SK-N-SH (cell line): Measurements from ENCODE around the gene MIGA2. TPM values are rescaled to one million over a fixed set of nuclear protein-coding genes. Genes with fewer than 3 reads are reported as not detected.
A peak's percentile ranks its signal among the peaks of the same experiment; 100 is the strongest.

ENCODE experiments used
- CTCF ChIA-PET: fragments of 300-600, 350-600 bp; formaldehyde crosslinking; extraction: SDS; loops from one replicate; lab custom pipeline; 2021; lab: Yijun Ruan, JAX
- POLR2A ChIA-PET: fragments of 350-600 bp; sonication (Branson Sonifier 250); formaldehyde crosslinking; extraction: SDS; loops from one replicate; lab custom pipeline; 2020; ENCODE audit warnings: antibody characterized with exemption, inconsistent platforms; lab: Yijun Ruan, JAX
- DNase-seq: peaks from one replicate; pipeline ENCODE4 v3.0.0; 2012
- H2AFZ ChIP-seq: fragments of 200-600 bp; sonication (generic); 2 replicates; pipeline ENCODE4 v1.8.1; 2016; ENCODE audit warnings: antibody characterized with exemption, mild to moderate bottlenecking, low read depth
- H3F3A ChIP-seq: fragments of 200-600 bp; sonication (generic); replicated peaks from 2 replicates; pipeline ENCODE3; 2016; ENCODE audit warnings: antibody characterized with exemption, mild to moderate bottlenecking; ENCODE audit not compliant: insufficient read depth
- H3K27ac ChIP-seq, 2 experiments: fragments of 200-500 bp in 1 of 2; fragments of 200-600 bp in 1 of 2; sonication (Bioruptor generic) in 1 of 2; sonication (generic), shearing (Covaris generic) in 1 of 2; 2 replicates each; pipeline versions ENCODE4 v1.5.1 to v1.6.1; 2014 to 2016; ENCODE audit warnings: low read depth in 2 of 2, inconsistent platforms in 1 of 2, low read length in 1 of 2, mild to moderate bottlenecking in 1 of 2, mixed read lengths in 1 of 2
- H3K27me3 ChIP-seq: fragments of 200-600 bp; sonication (generic), shearing (Covaris generic); 2 replicates; pipeline ENCODE4 v1.6.1; 2016; ENCODE audit warnings: mixed run types; ENCODE audit not compliant: insufficient read depth
- H3K36me3 ChIP-seq, 2 experiments: fragments of 200-500 bp in 1 of 2; fragments of 200-600 bp in 1 of 2; sonication (Bioruptor generic) in 1 of 2; sonication (generic) in 1 of 2; replicated peaks in 1 of 2; 2 replicates each; pipeline versions ENCODE3 to v1.5.1; 2014 to 2016; ENCODE audit warnings: low read length in 1 of 2, mild to moderate bottlenecking in 1 of 2; ENCODE audit not compliant: insufficient read depth in 2 of 2, control insufficient read depth in 1 of 2
- H3K4me1 ChIP-seq, 2 experiments: fragments of 200-500 bp in 1 of 2; fragments of 200-600 bp in 1 of 2; sonication (Bioruptor generic) in 1 of 2; sonication (generic), shearing (Covaris generic) in 1 of 2; 2 replicates each; pipeline versions ENCODE4 v1.5.1 to v1.6.1; 2014 to 2016; ENCODE audit warnings: low read depth in 1 of 2, low read length in 1 of 2, mixed run types in 1 of 2; ENCODE audit not compliant: insufficient read depth in 2 of 2, control insufficient read depth in 1 of 2
- H3K4me2 ChIP-seq: fragments of 200-600 bp; sonication (generic), shearing (Covaris generic); 2 replicates; pipeline ENCODE4 v1.6.1; 2017; ENCODE audit warnings: mixed run types
- H3K4me3 ChIP-seq, 2 experiments: fragments of 200-500 bp in 1 of 2; fragments of 200-600 bp in 1 of 2; sonication (Bioruptor generic) in 1 of 2; sonication (generic), shearing (Covaris generic) in 1 of 2; 2 replicates each; pipeline versions ENCODE4 v1.5.1 to v1.8.1; 2014 to 2016; ENCODE audit warnings: low read depth in 2 of 2, inconsistent platforms in 1 of 2, low read length in 1 of 2, mild to moderate bottlenecking in 1 of 2, mixed read lengths in 1 of 2, moderate library complexity in 1 of 2
- H3K79me2 ChIP-seq: fragments of 200-600 bp; sonication (generic); 2 replicates; pipeline ENCODE4 v1.8.1; 2017; ENCODE audit warnings: mild to moderate bottlenecking; ENCODE audit not compliant: insufficient read depth
- H3K9ac ChIP-seq: fragments of 200-600 bp; sonication (generic); 2 replicates; pipeline ENCODE4 v1.6.1; 2017; ENCODE audit warnings: mixed run types
- H3K9me2 ChIP-seq: fragments of 200-600 bp; sonication (generic); 2 replicates; pipeline ENCODE4 v1.6.1; 2017; ENCODE audit warnings: mixed run types
- H3K9me3 ChIP-seq: fragments of 200-600 bp; sonication (generic); 2 replicates; pipeline ENCODE4 v1.6.1; 2017; ENCODE audit warnings: mixed run types, mild to moderate bottlenecking, moderate library complexity
- H4K20me1 ChIP-seq: fragments of 200-600 bp; sonication (generic); 2 replicates; pipeline ENCODE4 v1.6.1; 2017; ENCODE audit warnings: mild to moderate bottlenecking, mixed run types; ENCODE audit not compliant: insufficient read depth
- FOSL2 ChIP-seq: IDR thresholded peaks from 2 replicates; pipeline ENCODE4 v1.4.0; 2012; ENCODE audit warnings: low read depth, mild to moderate bottlenecking, moderate library complexity, borderline replicate concordance
- FOXM1 ChIP-seq: IDR thresholded peaks from 2 replicates; pipeline ENCODE4 v1.4.0; 2012; ENCODE audit warnings: low read depth, mild to moderate bottlenecking
- NRF1 ChIP-seq: IDR thresholded peaks from 2 replicates; pipeline ENCODE4 v1.6.1; 2012; ENCODE audit warnings: low read depth, mild to moderate bottlenecking, low read length
- POLR2AphosphoS5 ChIP-seq: IDR thresholded peaks from 2 replicates; pipeline ENCODE4 v1.6.1; 2012; ENCODE audit warnings: low read depth, low read length
- RCOR1 ChIP-seq: fragments of 150-350 bp; IDR thresholded peaks from 2 replicates; pipeline ENCODE4 v1.6.1; 2017; ENCODE audit warnings: antibody characterized with exemption, low read length
- SMC3 ChIP-seq: IDR thresholded peaks from 2 replicates; pipeline ENCODE4 v1.6.1; 2012; ENCODE audit warnings: low read depth, low read length, improper control_type of control experiment
- TEAD4 ChIP-seq: IDR thresholded peaks from 2 replicates; pipeline ENCODE4 v1.4.0; 2012; ENCODE audit warnings: mild to moderate bottlenecking, borderline replicate concordance; ENCODE audit not compliant: insufficient read depth
- WGBS: methylation state at CpG from one replicate; pipeline ENCODE4 v1.1.6; 2017; ENCODE audit warnings: low lambda C conversion rate; 5-methylcytosine and 5-hydroxymethylcytosine counted together
- polyA plus RNA-seq, 3 experiments: library from polyadenylated mRNA; depleted of rRNA; stranded (reverse); fragments of >200 nt; gene quantifications; 2 replicates each; pipeline ENCODE4 v1.2.3, GENCODE V29; 2012
- TF ChIP-seq, protein P1 (sequence below): fragments of 150-350 bp; IDR thresholded peaks from 2 replicates; pipeline ENCODE4 v1.6.1; 2017; ENCODE audit warnings: antibody characterized with exemption, low read length, low read depth, borderline replicate concordance
- TF ChIP-seq, protein P2 (sequence below): IDR thresholded peaks from 2 replicates; pipeline ENCODE4 v1.4.0; 2012; ENCODE audit warnings: low read depth, borderline replicate concordance

The MIGA2 gene
- polyA plus RNA-seq, 1 of the 3 experiments (the other 2 are of a cell fraction): 21.2 TPM

- H3K9ac ChIP-seq: peak overlapping the region; percentile 81
- H3K4me3 ChIP-seq: peak overlapping the region; percentile 83 to 99
- no peaks in the 10 kb centered on the region for H3F3A ChIP-seq
- peak; percentile 94 for TF ChIP-seq NRF1
- no peak for TF ChIP-seq POLR2AphosphoS5
- TF ChIP-seq RCOR1: no peak
- peaks cover 9 to 21% of the 10 kb centered on the region in 2 experiments; a peak in 2 of 4 replicates for H3K4me1 ChIP-seq
- POLR2A ChIA-PET: interaction anchor here (1.3 to 1.6 kb wide), 2 partner anchors 14 kb away, joined by 6 to 8 read pairs; no protein-coding TSS in a partner anchor
- H3K27me3 ChIP-seq: no peaks in the 10 kb centered on the region
- H3K27ac ChIP-seq: peak overlapping the region; percentile 55 to 86
- H3K4me2 ChIP-seq: peak overlapping the region; percentile 99
- 6% methylated on average over 4 of the region's 30 CpGs for WGBS
- no peaks in the 10 kb centered on the region for H3K9me2 ChIP-seq
- DNase-seq: peak; percentile 97
- peak overlapping the region; percentile 95 for H2AFZ ChIP-seq
- CTCF ChIA-PET: interaction anchor here (1.2 kb wide), 1 partner anchor 74 kb away, joined by 3 read pairs; no protein-coding TSS in a partner anchor
- peaks cover 18% of the 10 kb centered on the region for H3K79me2 ChIP-seq
- no peaks in the 10 kb centered on the region for H4K20me1 ChIP-seq
- no peaks in the 10 kb centered on the region for H3K9me3 ChIP-seq
- H3K36me3 ChIP-seq: peaks cover 0 to 18% of the 10 kb centered on the region in 2 experiments
Observed at GRCh38 chr9:129081388-129081904, 45.0 kb downstream of the MIGA2 start.

GRCh38 chr9:129084087-129084486, 47.7 kb downstream of the MIGA2 start:
- no peak for DNase-seq
- no peak overlapping the region for H3K4me3 ChIP-seq
- TF ChIP-seq SMC3: no peak
- no peak for TF ChIP-seq FOSL2
- TF ChIP-seq, protein P1, sequence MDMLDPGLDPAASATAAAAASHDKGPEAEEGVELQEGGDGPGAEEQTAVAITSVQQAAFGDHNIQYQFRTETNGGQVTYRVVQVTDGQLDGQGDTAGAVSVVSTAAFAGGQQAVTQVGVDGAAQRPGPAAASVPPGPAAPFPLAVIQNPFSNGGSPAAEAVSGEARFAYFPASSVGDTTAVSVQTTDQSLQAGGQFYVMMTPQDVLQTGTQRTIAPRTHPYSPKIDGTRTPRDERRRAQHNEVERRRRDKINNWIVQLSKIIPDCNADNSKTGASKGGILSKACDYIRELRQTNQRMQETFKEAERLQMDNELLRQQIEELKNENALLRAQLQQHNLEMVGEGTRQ: no peak
- TF ChIP-seq, protein P2, sequence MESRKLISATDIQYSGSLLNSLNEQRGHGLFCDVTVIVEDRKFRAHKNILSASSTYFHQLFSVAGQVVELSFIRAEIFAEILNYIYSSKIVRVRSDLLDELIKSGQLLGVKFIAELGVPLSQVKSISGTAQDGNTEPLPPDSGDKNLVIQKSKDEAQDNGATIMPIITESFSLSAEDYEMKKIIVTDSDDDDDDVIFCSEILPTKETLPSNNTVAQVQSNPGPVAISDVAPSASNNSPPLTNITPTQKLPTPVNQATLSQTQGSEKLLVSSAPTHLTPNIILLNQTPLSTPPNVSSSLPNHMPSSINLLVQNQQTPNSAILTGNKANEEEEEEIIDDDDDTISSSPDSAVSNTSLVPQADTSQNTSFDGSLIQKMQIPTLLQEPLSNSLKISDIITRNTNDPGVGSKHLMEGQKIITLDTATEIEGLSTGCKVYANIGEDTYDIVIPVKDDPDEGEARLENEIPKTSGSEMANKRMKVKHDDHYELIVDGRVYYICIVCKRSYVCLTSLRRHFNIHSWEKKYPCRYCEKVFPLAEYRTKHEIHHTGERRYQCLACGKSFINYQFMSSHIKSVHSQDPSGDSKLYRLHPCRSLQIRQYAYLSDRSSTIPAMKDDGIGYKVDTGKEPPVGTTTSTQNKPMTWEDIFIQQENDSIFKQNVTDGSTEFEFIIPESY: no peak
- TF ChIP-seq FOXM1: no peak
- no peak for TF ChIP-seq RCOR1
- no peak for TF ChIP-seq TEAD4
- peaks cover 3 to 31% of the 10 kb centered on the region in 2 experiments for H3K36me3 ChIP-seq
- ChIA-PET POLR2A (no interaction called here), CTCF (no interaction called here)
- no peak overlapping the region for H3K9ac ChIP-seq
- no peaks in the 10 kb centered on the region for H3K9me2 ChIP-seq
- H3F3A ChIP-seq: no peaks in the 10 kb centered on the region
- H3K4me1 ChIP-seq: peaks cover 9 to 21% of the 10 kb centered on the region in 2 experiments; a peak in 2 of 4 replicates
- peaks cover 18% of the 10 kb centered on the region for H3K79me2 ChIP-seq
- no peaks in the 10 kb centered on the region for H4K20me1 ChIP-seq
- H2AFZ ChIP-seq: no peak overlapping the region
- H3K27ac ChIP-seq: no peak overlapping the region
- no peaks in the 10 kb centered on the region for H3K9me3 ChIP-seq
- WGBS: 79% methylated on average over 7 of the region's 7 CpGs
- H3K4me2 ChIP-seq: no peak overlapping the region
- no peaks in the 10 kb centered on the region for H3K27me3 ChIP-seq
